Ovary (tissue), 9 donors: ENCODE results near the gene HSP90AB1. TPM values are rescaled to one million over a fixed set of nuclear protein-coding genes. Genes with fewer than 3 reads are reported as not detected.

Experiments used
- DNase-seq, 5 donors: peaks; one replicate each; pipeline ENCODE4 v3.0.0-alpha.2; 2019 to 2020
- H3K27ac ChIP-seq, 2 donors: fragments of 200-600 bp; one replicate each; pipeline versions ENCODE4 v1.5.1 to v1.8.0; 2019 to 2022
- H3K27me3 ChIP-seq: fragments of 200-600 bp; one replicate; pipeline ENCODE4 v1.8.0; 2022
- H3K36me3 ChIP-seq: fragments of 200-600 bp; sonication (generic); one replicate; pipeline ENCODE4 v1.5.1; 2019
- H3K4me1 ChIP-seq: one replicate; pipeline ENCODE4 v1.8.1; 2013; ENCODE audit warnings: mild to moderate bottlenecking, moderate library complexity; ENCODE audit not compliant: insufficient read depth
- H3K4me3 ChIP-seq: fragments of 200-600 bp; sonication (generic); one replicate; pipeline ENCODE4 v1.5.1; 2017
- H3K9me3 ChIP-seq, 2 donors: fragments of 200-600 bp in 1 of 2; sonication (generic) in 1 of 2; one replicate each; pipeline versions ENCODE4 v1.5.1 to v1.8.1; 2013 to 2019; ENCODE audit warnings: mild to moderate bottlenecking in 1 of 2, moderate library complexity in 1 of 2
- EP300 ChIP-seq: sonication (generic); formaldehyde crosslinking; IDR thresholded peaks from one replicate; pipeline ENCODE4 v1.6.1; 2017; ENCODE audit warnings: antibody characterized with exemption
- POLR2A ChIP-seq: fragments of 450-650 bp; IDR thresholded peaks from one replicate; pipeline ENCODE4 v1.6.1; 2017; ENCODE audit warnings: antibody characterized with exemption, mild to moderate bottlenecking, moderate library complexity
- WGBS, 3 donors: extraction: QIAGEN DNeasy Blood & Tissue Kit in 1 of 3; methylation state at CpG; one replicate each; pipeline versions ENCODE4 v1.1.5 to v1.1.7; 2013 to 2017; 5-methylcytosine and 5-hydroxymethylcytosine counted together
- intact Hi-C, 4 donors: fragments of 100-400 bp; cut with DNase I; formaldehyde crosslinking; loops; one replicate each; pipeline versions ENCODE4 v1.11.0 to v1.15.1; 2022 to 2023
- polyA plus RNA-seq, 2 donors: library from polyadenylated mRNA; stranded (reverse); fragments of 200-250 nt in 1 of 2; fragments of 350-450 nt in 1 of 2; fragmentation: Illumina TruSeq in 1 of 2; extraction: RNeasy Lipid Tissue Mini Kit (QIAGEN cat#74804) in 1 of 2; gene quantifications; one replicate each; pipeline ENCODE4 v1.2.3, GENCODE V29; 2013 to 2014
- total RNA-seq, 7 donors: library from RNA; depleted of rRNA in 2 of 7; stranded (reverse); fragments of >200 nt in 2 of 7; fragmentation: NEBNext Ultra II Directional in 3 of 7; extraction: Animal tissue kit (Norgen Biotek cat#: 25700) in 3 of 7; gene quantifications; one replicate each; pipeline versions ENCODE4 v1.1.0 to v1.2.4, GENCODE V29; 2016 to 2023
- TF ChIP-seq, protein P1 (sequence below), 3 donors: fragments of 450-650 bp in 2 of 3; fragments of 200-600 bp in 1 of 3; IDR thresholded peaks; one replicate each; pipeline versions ENCODE4 v1.5.1 to v1.8.0; 2016 to 2022; ENCODE audit warnings: antibody characterized with exemption in 3 of 3, mild to moderate bottlenecking in 1 of 3
- donor health status: DM: no; HTN: no; CAD: no; lungs with moderate emphysema.
- donor health status: DM: no; HTN: no; CAD: no.
- donor health status: Bipolar disorder and iron deficiency.
- donor health status: DM: yes; HTN: yes; CAD: no.
- donor health status: DM: no; HTN: no; CAD: no.
- donor health status: DM: yes; HTN: yes; CAD: no.

HSP90AB1 gene
- total and polyA plus RNA-seq, 9 donors, result 820 to 1,905 (median 1,051) TPM

DNA sequence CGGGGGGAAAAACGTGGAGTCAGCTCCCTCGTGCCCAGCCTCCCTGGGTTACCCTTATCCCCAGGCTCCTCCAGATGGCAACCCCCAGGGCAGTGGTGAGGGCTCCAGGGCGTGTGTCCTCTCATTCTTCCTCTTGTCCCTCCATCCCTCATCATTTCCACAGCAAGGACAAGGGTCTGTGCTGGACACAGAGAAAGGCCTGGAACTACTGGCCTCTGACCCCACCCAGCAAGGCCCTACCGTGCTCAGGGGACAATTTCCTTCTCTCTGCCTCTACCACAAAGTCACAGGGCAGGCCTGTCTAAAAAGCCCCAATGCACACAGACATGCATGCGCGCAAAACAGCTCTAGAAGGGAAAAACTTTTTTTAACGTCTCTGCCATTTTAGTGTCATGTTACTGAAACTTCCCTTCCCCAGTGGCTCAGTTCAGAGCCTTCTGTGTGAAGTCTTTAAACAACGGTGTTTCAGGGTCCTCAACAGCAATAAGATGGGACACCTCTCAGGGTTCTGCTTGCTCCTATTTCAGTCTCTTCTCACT lies 11.5 kb downstream of the HSP90AB1 start:
- DNase-seq, result peak in 1 of 5 donors; percentile 41
- no peak overlapping the region for H3K4me3 ChIP-seq
- intact Hi-C loops, result no loop called here
- TF ChIP-seq POLR2A (no peak), EP300 (no peak)
- TF ChIP-seq, protein P1, sequence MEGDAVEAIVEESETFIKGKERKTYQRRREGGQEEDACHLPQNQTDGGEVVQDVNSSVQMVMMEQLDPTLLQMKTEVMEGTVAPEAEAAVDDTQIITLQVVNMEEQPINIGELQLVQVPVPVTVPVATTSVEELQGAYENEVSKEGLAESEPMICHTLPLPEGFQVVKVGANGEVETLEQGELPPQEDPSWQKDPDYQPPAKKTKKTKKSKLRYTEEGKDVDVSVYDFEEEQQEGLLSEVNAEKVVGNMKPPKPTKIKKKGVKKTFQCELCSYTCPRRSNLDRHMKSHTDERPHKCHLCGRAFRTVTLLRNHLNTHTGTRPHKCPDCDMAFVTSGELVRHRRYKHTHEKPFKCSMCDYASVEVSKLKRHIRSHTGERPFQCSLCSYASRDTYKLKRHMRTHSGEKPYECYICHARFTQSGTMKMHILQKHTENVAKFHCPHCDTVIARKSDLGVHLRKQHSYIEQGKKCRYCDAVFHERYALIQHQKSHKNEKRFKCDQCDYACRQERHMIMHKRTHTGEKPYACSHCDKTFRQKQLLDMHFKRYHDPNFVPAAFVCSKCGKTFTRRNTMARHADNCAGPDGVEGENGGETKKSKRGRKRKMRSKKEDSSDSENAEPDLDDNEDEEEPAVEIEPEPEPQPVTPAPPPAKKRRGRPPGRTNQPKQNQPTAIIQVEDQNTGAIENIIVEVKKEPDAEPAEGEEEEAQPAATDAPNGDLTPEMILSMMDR (IDR thresholded peaks at IDR 0.05), result no peak
- H3K4me1 ChIP-seq, result peaks cover 5% of the 10 kb centered on the region
- H3K9me3 ChIP-seq, result no peaks in the 10 kb centered on the region
- 74 to 87% (median 79%) methylated on average over 9 of the region's 9 CpGs for WGBS, 3 donors
- H3K27ac ChIP-seq, result no peak overlapping the region
- no peaks in the 10 kb centered on the region for H3K36me3 ChIP-seq
- no peaks in the 10 kb centered on the region for H3K27me3 ChIP-seq

DNA sequence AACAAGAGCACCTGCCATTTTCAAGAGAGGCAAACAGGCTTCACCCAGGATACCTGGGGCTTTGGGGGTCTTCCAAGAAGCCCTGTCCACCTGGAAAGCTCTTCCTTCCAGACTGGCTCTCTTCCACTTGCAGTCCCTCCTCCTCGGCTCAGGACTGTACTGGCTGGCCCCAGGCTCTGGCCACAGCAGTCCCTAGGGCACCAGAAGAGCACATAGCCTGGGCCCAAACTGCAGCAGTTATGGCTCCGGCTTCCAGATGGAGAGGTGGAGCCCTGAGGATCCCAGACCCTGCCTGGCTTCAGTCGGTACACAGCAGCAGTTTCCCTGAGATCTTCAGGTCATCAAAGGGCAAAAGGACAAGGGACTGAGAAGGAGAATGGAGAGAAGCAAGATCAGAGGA lies 12.0 kb downstream of the HSP90AB1 start:
- Histone ChIP-seq H3K4me1 (peaks cover 6% of the 10 kb centered on the region), H3K27ac (no peak overlapping the region), H3K36me3 (no peaks in the 10 kb centered on the region), H3K4me3 (no peak overlapping the region), H3K27me3 (no peaks in the 10 kb centered on the region), H3K9me3 (no peaks in the 10 kb centered on the region)
- 88 to 89% (median 89%) methylated on average over 3 of the region's 3 CpGs for WGBS, 3 donors
- peak in 1 of 5 donors; percentile 31 for DNase-seq
- TF ChIP-seq, protein P1 (IDR thresholded peaks at IDR 0.05), result no peak
- TF ChIP-seq EP300 (no peak), POLR2A (no peak)
- intact Hi-C loops, result no loop called here

DNA sequence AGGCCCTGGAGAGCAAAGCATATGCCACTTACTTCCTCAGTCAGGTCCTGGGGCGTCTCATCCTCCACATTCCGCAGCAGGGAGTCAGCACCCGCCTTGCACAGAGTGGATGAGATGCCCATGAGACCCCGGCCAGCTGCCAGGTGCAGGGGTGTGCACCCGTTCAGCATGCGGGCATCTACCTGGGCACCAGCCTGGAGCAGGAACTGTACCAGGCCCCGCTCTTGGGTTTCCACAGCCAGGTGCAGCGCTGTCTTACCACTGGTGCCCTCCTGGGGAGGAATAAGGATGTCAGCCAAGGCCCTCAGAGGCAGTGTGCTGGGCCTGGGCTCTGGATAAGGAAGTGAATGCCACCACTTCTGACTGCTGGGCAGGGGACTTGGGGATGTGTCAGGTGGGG lies 13.1 kb downstream of the HSP90AB1 start:
- peak in 1 of 5 donors; percentile 32 for DNase-seq
- H3K27ac ChIP-seq, result no peak overlapping the region
- H3K9me3 ChIP-seq, result no peaks in the 10 kb centered on the region
- intact Hi-C loops, result no loop called here
- no peak overlapping the region for H3K4me3 ChIP-seq
- H3K4me1 ChIP-seq, result peaks cover 14% of the 10 kb centered on the region
- TF ChIP-seq, protein P1 (IDR thresholded peaks at IDR 0.05), result no peak
- TF ChIP-seq EP300, result no peak
- TF ChIP-seq POLR2A, result no peak
- no peaks in the 10 kb centered on the region for H3K36me3 ChIP-seq
- H3K27me3 ChIP-seq, result no peaks in the 10 kb centered on the region
- 89 to 100% (median 95%) methylated on average over 7 to 8 of the region's 8 CpGs for WGBS, 3 donors

DNA sequence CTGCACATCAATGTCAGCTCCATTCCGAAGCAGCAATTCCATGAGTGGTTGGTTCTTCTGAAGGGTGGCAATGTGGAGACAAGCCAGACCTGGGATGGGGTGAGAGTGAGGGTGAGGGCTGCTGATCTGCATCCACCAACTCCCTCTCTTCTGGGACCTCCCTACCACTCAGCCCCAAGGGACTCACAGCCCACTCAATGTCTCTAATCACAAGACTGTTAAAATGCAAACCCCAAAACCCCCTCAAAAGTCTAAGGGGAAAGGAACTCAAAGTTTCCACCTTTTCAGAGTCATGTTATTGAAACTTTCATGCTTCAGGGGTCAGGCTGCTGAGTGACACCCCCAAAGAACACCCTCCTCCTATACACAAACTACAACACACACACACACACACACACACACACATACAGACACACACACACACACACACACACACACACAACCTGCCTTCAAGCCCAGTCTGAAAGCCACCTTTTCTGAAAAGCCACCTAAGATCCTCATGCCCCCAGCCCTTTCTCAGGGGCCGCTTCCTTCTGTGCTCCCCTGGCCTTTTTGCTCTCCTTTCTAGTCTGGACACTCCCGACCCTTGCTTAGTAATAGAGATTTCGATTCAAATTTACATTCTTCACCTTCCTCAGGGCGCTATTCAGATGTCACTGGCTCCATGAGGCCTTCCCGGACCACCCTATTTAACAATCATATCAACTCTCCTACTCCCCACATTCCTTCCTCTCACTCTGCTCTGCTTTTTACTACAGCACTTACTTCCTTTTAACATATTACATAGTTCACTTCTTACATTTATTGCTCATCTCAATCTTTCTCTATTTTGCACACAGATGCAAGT lies 13.8 kb downstream of the HSP90AB1 start:
- Histone ChIP-seq H3K36me3 (no peaks in the 10 kb centered on the region), H3K27ac (no peak overlapping the region), H3K4me1 (peaks cover 14% of the 10 kb centered on the region), H3K4me3 (no peak overlapping the region), H3K9me3 (no peaks in the 10 kb centered on the region), H3K27me3 (no peaks in the 10 kb centered on the region)
- no peak for TF ChIP-seq EP300
- no peak for TF ChIP-seq POLR2A
- TF ChIP-seq, protein P1 (IDR thresholded peaks at IDR 0.05), result no peak
- no peak for DNase-seq
- 92 to 93% (median 93%) methylated on average over 6 of the region's 6 CpGs for WGBS, 3 donors
- intact Hi-C loops, result no loop called here
